Fibroblast of skin of back (primary cell): ENCODE data around the gene CDSN.

Source experiments
- DNase-seq: peaks from one replicate; pipeline ENCODE4 v3.0.0-alpha.2; 2013

Gene CDSN

DNA sequence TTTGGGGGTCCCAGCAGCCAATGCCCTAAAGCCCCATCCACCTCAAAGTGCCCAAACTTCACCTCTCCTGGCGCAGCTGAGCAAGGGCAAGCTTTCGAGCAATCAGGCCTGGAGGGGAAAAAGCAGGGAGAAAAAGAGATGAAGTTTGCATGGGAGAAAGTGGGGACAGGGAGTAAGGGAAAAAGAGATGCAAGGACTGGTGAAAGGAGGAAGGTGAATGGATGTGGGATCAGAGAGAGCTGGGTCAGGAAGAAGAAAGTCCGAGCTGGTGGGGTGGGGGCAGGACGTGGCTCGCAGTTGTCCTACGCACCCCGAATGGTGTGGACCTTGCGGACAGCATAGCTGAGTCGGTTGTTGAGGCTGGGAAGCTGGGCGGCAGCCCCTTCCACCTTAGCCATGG is 25.1 kb upstream of the CDSN start:
- no peak for DNase-seq

DNA sequence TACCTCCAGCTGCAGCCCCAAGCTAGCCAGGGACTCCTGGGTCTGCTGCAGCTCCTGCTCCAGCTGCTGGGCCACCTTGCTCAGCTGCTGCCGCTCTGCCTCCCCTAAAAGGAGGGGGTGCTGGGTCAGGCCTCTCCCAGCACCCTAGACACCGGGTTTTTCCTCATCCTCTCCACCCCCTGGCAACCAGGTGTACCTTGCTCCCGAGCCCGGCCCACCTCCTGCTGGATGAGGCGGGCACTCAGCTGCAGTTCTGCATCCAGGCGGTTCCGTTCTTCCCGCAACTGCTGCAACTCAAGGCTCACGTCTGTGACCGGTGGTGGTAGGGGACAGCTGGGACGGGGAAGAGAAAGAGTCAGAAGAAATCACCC is 24.7 kb upstream of the CDSN start:
- no peak for DNase-seq

DNA sequence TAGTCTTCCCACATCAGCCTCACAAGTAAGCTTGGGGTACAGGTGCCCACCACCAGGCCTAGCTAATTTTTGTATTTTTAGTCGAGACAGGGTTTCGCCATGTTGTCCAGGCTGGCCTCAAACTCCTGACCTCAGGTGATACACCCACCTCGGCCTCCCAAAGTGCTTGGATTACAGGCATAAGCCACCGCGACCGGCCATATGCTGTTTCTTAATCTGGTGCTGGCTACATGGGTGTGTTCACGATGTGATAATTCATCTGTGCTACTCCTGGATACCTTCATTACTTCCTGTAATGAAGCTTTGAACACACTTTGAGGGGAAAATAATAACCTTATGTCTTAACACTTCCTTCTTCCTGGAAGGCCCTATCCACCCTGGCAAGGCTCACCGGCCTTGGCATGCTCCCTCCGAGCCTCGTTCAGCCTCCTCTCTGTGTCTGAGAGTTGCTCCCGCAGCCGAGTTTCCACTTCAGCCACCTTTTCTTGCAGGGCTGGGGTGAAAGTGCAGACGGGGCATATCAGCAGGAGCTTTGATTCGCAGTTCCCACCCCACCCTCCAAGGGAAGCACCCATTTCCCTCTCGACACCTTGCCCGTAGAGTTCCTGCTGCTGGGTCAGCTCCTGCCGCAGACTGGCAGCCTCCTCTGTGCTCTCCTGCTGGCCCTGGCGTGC is 24.2 kb upstream of the CDSN start:
- DNase-seq = no peak

DNA sequence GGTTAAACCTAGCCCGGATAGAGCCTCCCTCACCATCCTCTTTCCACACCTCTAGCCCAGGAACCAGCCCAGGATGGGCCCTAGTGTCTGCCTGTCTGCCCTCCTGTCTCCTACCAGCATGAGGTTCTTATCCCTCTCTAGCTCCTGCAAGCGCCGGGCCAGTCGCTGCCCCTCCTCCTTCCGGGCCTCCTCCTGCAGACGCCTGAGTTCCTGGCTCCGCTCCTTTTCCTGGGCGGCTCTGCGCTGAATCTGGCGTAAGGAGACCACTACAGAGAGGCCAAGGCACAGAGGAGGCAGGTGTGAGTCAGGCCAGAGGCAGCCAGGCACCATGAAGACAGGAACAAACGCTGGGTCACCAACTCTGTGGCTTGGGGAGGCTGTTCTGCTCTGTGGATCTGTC is 22.9 kb upstream of the CDSN start:
- peak; percentile 83 for DNase-seq

DNA sequence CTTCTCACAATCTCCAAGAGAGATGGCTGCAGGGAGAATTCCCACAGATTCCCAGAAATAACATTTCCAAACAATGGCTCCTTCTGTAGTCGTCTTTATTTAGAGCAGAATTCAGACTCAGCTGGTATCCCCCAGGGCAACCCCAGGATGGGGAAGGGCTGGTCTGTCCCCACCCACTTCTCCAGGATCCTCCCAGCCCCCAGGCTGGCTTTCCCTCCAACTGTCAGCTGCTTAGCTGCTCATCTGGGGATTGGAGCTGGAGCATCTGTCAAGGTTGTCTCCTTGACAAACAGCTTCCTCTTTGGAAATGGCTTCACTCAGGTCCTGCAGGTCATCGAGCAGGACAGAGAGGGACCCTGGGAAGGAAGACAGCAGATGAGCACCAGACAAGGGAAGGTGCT is 22.1 kb upstream of the CDSN start:
- DNase-seq = no peak

DNA sequence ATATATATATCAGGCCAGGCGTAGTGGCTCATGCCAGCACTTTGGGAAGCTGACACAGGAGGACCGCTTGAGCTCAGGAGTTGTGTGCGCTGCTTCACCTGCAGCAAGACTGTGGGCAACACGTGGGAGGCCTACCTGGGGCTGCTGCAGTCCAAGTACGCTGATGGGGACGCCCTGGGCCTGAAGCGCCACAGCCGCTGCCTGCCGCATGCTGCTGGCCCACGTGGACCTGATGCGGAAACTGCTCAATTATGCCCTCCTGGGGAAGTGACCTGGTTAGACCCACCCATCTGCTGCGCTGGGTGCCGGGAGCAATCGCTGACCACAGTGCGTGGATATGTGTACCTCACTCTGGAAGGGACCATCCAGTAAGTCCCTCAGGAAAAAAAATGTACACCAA is 20.4 kb upstream of the CDSN start:
- DNase-seq = no peak

DNA sequence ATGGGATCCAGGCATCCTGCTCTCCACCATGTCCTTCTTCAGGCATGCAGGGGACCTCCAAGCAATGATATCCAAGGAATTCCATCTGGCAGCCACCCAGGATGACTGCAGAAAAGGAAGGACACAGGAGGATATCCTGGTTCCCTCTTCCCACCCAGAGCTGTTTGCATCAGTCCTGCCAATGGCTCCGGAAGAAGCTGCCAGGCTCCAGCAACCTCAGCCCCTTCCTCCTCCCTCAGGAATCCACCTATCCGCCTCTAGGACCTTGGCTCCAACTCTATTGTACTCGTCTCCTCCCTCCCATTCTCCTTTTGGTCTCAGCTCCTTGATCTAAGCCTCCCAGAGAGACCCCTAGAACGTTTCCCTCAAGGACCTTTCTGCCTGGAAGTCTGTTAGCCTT is 19.4 kb upstream of the CDSN start:
- peak; percentile 89 for DNase-seq

DNA sequence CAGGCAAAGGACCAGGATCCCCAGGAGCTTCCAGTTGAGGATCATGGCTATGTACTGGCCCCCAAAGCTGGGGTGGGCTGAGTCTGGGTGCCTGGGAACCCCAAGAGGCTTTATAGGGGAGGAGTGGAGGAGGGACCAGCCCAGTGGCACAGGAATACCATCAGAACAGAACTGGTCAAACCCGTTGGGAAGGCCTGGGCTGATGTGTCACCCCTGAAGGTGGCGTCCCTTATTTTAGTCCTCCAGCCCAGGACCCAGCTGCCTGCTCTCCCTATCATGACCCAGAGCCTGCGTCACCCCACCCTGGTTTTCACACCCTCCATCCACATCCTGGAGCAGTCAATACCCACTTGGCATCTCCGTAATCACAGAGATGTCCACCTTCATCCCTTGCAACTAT is 18.7 kb upstream of the CDSN start, which contains the start of gene PSORS1C2:
Gene PSORS1C2, minus strand, starts transcription at position 85 of the 400 bp plus-strand sequence. Its CDS starts 40 bp downstream, at position 45.
- DNase-seq = no peak

DNA sequence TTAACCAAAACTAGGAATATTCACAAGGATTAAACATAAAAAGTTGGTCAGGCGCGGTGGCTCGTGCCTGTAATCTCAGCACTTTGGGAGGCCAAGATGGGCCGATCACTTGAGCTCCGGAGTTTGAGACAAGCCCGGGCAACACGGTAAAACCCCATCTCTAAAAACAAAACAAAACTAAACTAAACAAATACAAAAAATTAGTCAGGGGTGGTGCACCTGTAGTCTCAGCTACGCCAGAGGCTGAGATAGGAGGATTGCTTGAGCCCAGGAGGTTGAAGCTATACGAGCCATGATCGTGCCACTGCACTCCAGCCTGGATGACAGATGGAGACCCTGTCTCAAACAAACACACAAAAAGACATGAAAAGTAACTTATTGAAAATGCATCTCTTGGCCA is 15.5 kb upstream of the CDSN start:
- DNase-seq = no peak

DNA sequence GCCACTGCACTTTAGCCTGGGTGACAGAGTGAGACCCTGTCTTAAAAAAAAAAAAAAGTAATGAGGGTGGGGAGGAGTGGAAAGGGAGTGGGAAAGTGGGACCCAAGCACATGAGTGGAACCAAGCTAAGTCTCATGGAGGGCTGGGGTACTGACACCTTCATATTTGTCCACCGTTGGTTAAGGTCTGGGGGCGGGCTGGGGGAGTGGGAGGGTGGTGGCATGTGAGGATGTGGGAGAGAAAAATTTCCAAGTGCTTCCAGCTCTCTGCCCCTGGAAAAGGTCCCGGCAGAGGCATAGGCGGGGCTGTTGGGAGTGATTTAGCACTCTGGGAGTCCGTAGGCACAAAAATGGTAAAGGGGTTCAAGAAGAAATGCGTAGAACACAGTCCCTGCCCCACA is 12.6 kb upstream of the CDSN start:
- DNase-seq = no peak

DNA sequence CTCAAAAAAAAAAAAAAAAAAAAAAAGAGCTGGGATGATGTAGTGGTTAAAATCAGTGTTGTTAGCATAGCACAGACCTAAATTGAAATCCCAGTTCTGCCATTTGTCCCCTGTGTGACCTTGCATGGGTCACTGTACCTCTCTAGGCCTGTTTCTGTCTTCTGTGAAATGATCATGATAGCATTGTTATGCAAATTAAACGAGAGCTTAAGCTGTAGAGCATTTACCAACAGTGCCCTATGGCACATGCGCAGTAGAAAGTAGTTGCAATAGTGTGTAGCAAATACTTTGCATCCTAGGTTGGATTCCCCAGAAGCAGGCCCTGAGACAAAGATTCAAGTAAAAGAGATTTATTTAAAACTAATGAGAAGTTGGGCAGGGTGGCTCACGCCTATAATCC is 11.3 kb upstream of the CDSN start:
- DNase-seq = no peak

DNA sequence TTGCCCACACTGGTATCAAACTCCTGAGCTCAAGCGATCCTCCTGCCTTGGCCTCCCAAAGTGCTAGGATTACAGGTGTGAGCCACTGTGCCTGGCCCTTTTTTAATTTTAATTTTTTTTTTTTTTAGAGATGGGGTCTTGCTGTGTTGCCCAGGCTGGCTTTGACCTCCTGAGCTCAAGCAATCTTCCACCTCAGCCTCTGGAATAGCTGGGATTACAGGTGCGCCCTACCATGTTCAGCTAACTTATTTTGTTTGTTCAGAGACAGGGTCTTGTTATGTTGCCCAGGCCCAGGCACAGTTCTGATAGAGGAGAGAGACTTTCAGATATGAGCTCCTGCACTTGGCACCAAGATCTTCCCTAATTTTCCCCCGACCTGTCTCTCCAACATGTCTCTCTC is 10.5 kb upstream of the CDSN start:
- no peak for DNase-seq

DNA sequence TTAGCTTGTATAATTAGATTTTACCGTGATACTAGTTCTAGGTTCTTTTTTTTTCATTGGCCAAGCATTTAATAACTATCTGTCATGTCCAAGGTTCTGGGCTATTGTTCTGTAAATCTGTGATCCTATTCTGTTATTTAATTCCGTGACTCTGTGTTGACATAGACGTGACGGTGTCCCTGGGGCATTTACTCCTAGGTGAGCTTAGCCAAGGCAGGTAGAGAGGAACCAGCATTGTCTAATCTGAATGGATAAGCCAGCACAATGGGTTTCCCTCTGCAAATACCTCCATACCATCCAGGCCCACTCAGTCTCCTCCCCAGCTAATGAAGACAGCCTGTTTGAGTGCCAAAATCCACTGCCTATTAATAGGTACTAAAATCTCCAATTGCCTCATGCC is 8.9 kb upstream of the CDSN start:
- DNase-seq = no peak

DNA sequence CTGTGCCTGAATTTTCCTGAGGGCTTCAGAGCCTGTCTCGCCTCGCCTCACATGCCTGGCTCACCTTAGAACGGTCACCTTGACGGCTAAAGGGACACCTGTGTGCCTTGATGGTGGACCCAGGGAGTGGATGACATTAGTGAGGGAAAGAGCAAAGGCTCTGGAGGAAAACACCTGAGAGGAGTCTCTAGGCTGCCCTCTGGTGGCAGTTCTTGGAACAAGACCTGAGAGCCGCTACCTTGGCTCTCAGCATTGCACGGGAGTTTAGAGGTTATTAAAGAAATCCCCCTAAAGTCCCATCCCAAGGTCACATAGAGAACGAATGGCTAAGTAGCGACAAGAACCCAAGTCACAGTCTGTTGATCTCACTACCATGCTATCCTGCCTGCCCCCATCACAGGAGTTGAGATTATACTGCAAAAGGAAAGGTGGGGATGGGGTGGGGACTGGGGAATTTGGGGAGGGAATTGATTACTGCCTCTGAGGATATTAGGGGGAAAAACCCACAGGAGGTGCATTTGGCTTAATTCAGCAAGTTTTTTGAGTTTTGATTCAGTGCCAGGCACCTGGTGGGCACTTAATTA is 7.9 kb upstream of the CDSN start:
- DNase-seq = peak; percentile 30

DNA sequence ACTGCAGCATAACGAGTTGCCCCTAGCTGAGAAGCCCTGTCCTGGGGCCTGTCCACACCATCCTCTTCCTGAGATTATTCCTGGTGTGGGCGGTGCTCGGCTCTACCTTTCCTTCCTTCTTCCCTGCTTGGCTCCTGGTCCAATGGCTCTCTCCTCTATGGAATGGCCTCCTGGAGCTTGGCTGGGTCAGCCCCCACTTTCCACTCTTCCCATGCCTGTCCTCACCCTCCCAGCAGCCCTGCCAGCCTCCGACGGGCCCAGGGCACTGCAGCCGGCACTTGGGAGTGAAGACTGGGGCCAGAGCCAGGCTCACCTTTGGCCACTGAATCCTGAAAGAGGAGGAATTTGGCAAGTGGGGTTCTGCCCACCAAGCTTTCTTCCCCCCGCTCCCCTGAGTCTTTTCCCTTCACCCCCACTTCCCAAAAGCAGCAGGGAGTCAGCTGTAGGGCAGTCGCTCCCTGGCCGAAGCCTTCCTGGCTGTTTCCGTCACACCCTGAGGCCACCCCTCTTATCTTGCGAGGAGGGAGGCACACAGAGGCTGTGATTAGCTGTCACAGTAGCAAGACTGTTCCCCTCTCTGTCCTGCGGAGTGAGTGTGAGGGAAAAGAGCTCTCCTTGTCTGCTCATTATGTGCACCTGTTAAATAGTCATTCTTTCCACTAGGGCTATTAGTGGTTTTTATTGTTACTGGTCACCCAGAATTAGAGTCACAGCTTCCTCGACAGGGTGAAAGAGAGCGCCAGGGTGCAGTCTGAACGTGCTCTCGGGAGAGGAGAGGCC is 6.3 kb upstream of the CDSN start:
- DNase-seq = no peak

DNA sequence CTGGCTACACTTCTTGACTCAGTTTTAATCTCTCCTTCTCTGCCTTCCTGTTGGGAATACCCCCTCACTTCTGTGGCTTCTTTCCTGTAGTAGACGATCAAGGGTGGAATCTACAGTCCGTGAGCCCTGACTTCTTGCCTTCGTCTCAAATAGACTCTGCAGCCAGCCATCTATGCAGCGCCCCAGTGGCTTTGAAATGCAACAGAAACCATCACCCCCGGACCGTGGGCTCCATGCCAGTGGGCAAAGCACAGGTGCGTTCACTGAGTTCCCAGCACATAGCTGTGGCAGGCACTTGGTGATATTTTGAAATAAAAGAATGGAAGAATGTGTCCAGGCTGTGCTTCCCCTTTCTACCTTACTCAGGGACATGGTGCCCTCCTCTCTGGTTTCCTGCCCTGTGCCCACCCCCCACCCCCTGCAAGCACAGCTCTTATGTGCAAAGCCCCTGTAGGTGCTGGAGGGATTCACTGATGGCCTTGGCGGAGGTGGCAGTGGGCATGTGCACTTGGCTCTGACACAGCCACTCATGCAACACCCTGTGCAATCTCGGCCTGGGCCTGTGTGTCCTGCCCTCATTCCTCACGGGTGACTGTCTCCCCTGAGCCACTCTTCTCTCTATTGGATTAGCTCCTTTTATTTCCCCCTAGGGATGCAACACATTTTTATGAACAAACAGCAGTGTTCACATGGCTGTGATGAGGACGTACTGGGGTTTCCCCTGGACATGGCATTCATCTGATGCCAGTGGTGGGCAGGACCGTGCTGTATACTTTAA is 5.5 kb upstream of the CDSN start:
- DNase-seq = peak; percentile 90

DNA sequence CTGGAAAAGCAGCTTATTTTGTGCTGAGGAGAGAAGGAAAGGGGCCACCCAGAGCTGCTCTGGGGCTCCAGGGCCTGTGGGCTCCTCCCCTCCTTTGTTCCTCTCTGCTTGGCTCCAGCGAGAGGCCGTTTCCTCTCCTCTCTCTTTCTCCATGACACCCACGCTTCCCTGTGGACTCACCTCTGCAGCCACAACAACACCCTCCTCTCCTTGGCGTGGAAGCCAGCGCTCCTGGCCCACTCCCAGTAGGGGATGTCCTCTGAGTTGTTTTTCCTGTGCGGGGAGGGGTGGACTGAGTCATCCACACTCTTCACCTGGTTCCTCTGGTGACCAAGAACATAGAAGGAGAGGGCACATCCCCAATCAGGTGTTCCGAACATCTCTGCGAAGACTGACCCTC is 4.9 kb upstream of the CDSN start:
- no peak for DNase-seq

DNA sequence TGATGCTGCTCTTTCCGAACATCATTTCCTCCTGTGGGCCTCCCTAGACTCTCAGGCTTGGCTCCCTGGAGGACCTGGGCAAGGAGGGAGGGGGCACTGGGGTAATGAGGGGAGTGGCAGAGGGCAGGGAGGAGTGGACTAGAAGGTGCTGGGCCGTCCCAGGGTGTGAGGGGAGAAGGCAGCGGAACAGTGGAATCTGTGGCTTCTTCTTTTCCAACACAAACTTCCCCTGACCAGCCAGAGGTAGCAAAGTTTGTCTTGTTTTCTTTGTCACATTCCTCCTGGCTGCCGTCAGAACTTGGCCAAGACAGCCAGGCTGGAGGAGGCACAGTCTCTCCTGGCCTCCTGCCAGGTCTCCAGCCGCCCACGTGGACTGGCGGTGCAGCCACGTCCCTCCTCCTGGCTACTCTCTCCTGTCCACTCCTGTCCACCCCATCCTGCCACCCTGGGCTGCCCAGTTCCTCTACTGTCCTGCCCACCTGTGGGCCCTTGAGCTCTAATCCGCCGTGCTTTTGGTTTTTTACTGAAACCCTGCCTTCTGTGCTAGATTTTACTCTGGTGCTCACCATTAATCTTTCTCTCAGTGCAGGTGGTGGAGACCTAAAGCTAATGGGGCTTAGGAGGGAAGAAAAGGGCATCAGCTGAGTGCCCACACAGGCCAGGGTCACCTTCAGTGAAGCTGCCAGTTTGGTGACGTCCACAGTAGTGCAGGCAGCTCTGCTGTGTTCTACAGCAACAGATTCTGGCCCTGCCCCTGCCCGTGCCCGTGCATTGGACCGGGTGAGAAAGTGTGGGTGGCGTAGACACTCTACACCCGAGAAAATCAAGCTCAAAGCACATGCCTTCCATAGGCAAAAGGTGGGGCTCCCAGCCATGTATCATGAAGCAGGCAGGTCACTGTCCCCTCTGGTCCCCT is 2.8 kb upstream of the CDSN start:
- peak; percentile 92 for DNase-seq

DNA sequence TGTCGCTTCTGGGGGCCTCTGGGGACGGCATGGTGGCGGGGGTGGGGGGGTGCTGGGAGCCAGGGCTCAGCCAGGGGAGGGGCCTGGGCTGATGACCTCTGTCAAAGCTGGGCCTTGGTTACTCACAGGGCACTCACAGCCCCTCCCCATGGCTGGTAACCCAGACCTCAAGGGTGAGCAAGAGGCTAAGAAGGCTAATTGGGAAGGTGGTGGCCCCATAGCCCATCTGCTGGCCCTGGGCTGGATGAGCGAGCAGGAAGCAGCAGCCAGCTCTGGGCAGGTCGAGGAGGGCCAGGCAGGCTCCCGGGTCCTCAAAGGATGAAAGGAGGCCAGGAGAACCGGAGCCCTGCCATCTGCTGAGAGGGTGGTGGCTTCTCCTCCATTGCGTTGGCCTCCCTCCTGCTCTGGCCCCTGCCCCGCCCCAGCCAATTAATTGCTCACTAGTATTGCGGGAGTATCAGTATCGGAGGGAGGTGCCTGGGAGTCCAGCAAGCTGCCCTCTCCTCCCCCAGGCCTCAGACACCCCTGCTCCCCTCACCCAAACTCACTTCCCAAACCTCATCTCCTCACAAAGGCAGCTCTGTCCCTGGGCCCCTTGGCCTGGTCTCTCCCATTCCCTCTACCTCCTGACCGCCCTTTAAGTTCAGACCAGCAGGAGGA is 1.0 kb upstream of the CDSN start:
- no peak for DNase-seq

DNA sequence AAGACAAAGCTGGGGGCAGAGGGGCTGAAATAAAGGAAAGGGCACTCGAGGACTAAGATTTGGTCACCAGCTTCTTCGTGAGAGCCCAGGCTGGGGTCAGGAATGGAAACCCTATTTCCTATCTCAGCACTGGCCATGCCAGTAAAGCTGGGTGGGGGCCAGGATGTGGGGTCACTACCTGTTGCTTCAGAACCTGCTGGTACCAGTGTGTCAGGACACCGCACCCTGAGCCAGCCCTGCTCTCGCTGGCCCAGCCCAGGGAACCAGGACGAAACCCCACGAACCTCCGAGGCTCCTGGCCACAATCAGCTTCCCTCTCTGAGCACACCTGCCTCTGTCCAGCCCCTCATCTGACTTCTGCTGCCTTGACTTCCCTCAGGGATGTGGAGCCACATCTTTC is 2.1 kb downstream of the CDSN start:
- DNase-seq = no peak

DNA sequence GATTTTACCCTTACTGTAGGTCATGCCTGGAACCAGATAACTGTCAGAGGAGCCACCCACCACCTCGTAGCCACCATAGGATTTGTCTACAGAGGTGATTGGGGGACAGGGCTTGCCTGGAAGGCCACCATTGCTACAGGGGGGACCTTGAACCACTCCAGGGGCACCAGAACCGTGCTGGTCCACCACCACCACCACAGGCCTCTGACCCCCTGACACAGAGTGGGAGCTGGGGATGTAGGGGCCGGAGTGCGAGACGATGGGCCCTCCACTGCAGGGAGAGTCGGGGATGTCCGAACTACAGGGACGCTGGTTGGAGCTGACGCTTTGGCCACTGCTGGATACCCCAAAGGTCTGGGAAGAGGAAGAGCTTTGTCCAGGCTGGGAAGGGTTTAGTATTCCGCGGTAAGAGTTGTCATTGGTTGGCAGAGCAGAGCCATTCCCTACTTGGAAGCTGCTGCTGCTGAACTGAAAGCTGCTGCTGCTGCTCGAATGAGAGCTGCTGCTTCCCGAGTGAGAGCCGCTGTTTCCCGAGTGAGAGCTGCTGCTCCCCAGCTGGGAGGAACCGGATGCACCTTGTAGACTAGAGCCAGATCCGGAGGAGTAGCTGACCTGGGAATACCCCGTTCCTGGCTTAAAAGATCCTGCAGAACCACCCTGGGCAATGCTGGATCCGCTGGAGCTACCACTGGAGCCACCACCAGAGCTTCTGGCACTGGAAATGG is 3.4 kb downstream of the CDSN start:
- no peak for DNase-seq
